HG02642 (cell line): ENCODE results near the gene TENT4B.

ENCODE experiments used
- ATAC-seq: cut with Tn5 transposase; IDR thresholded peaks from one replicate; pipeline ENCODE4 v1.9.1; 2021; ENCODE audit warnings: mild to moderate bottlenecking; ENCODE audit not compliant: unreplicated experiment, poor library complexity

Gene TENT4B

GRCh38 chr16:50192386-50193050, 39.4 kb downstream of the TENT4B start:
- no peak for ATAC-seq

- no peak for ATAC-seq
Measured at GRCh38 chr16:50193594-50193993, 40.5 kb downstream of the TENT4B start.

- no peak for ATAC-seq
Measured at GRCh38 chr16:50195276-50195675, 42.2 kb downstream of the TENT4B start.

GRCh38 chr16:50195756-50196155, 42.6 kb downstream of the TENT4B start:
- no peak for ATAC-seq

GRCh38 chr16:50197582-50197981, 44.5 kb downstream of the TENT4B start:
- no peak for ATAC-seq

- ATAC-seq = no peak
Measured at GRCh38 chr16:50198802-50199403, 45.8 kb downstream of the TENT4B start.

- no peak for ATAC-seq
Measured at GRCh38 chr16:50201787-50202186, 48.7 kb downstream of the TENT4B start.

- no peak for ATAC-seq
Measured at GRCh38 chr16:50202926-50203624, 50.0 kb downstream of the TENT4B start.

- no peak for ATAC-seq
Measured at GRCh38 chr16:50203681-50204080, 50.6 kb downstream of the TENT4B start.

GRCh38 chr16:50204453-50205108, 51.5 kb downstream of the TENT4B start:
- ATAC-seq = no peak

GRCh38 chr16:50207652-50208051, 54.5 kb downstream of the TENT4B start:
- no peak for ATAC-seq

- no peak for ATAC-seq
Measured at GRCh38 chr16:50208460-50208931, 55.4 kb downstream of the TENT4B start.

- ATAC-seq = no peak
Measured at GRCh38 chr16:50209546-50210265, 56.6 kb downstream of the TENT4B start.

- ATAC-seq = peak; percentile 89
Measured at GRCh38 chr16:50210266-50211038, 57.3 kb downstream of the TENT4B start.

GRCh38 chr16:50213939-50214519, 60.9 kb downstream of the TENT4B start:
- ATAC-seq = no peak

- no peak for ATAC-seq
Measured at GRCh38 chr16:50215680-50216079, 62.6 kb downstream of the TENT4B start.

- ATAC-seq = no peak
Measured at GRCh38 chr16:50216231-50216630, 63.1 kb downstream of the TENT4B start.

- no peak for ATAC-seq
Measured at GRCh38 chr16:50219402-50219975, 66.4 kb downstream of the TENT4B start.

- no peak for ATAC-seq
Measured at GRCh38 chr16:50224286-50224685, 71.2 kb downstream of the TENT4B start.
